ENCODE results near the gene ZNF684.

DNA sequence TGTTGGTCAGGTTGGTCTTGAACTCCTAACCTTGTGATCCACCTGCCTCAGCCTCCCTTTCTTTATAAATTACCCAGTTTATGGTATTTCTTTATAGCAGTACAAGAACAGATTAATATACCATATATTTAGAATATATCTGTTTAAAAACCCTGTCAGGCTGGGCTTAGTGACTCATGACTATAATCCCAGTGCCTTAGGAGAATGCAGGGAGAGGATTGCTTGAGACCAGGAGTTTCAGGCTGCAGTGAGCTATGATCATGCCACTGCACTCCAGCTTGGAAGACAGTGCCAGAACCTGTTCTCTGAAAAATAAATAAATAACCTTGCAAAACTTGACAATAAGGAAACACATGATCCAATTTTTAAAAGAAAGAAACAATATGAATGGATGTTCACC is 43.9 kb downstream of the ZNF684 start:
- TF ChIP-seq CEBPB (IDR thresholded peaks at IDR 0.05) (no peak), RAD21 (IDR thresholded peaks at IDR 0.05; ENCODE audit: low read depth) (no peak), REST (IDR thresholded peaks at IDR 0.05; ENCODE audit: low read depth) (no peak), EP300 (IDR thresholded peaks at IDR 0.05; ENCODE audit: borderline replicate concordance) (no peak), YY1 (IDR thresholded peaks at IDR 0.05; ENCODE audit: low read depth) (no peak)
- TF ChIP-seq, protein P1, sequence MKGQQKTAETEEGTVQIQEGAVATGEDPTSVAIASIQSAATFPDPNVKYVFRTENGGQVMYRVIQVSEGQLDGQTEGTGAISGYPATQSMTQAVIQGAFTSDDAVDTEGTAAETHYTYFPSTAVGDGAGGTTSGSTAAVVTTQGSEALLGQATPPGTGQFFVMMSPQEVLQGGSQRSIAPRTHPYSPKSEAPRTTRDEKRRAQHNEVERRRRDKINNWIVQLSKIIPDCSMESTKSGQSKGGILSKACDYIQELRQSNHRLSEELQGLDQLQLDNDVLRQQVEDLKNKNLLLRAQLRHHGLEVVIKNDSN (IDR thresholded peaks at IDR 0.05): no peak
- TF ChIP-seq, protein P2, sequence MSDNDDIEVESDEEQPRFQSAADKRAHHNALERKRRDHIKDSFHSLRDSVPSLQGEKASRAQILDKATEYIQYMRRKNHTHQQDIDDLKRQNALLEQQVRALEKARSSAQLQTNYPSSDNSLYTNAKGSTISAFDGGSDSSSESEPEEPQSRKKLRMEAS (IDR thresholded peaks at IDR 0.05): no peak
